Activated T-cell treated with anti-CD3 and anti-CD28 coated beads, Interleukin-2, amount 50 U/mL, for 72 hours (primary cell): Measurements from ENCODE around the gene CDC123. TPM values are rescaled to one million over a fixed set of nuclear protein-coding genes. Genes with fewer than 3 reads are reported as not detected.

ENCODE experiments used
- ATAC-seq, 2 donors: fragments of 150-1000 bp; cut with Tn5 transposase; replicated peaks in 1 of 2; 2 replicates each; pipeline ENCODE4 v1.10.0; 2021; ENCODE audit warnings: moderate library complexity in 2 of 2, mild to moderate bottlenecking in 1 of 2
- DNase-seq, 2 donors: peaks; one replicate each; pipeline ENCODE4 v3.0.0; 2021 to 2022; ENCODE audit warnings: mixed read lengths in 1 of 2
- H3K27ac Mint-ChIP-seq: one replicate; pipeline ENCODE4 v1.8.0; 2022; ENCODE audit warnings: mild to moderate bottlenecking, moderate library complexity, mixed read lengths
- H3K27me3 Mint-ChIP-seq: one replicate; pipeline ENCODE4 v1.8.0; 2022; ENCODE audit warnings: low read depth, mixed read lengths
- H3K36me3 Mint-ChIP-seq, 2 donors: one replicate each; pipeline ENCODE4 v1.8.0; 2022; ENCODE audit warnings: mixed read lengths in 2 of 2, mild to moderate bottlenecking in 1 of 2; ENCODE audit not compliant: insufficient read depth in 2 of 2
- H3K4me1 Mint-ChIP-seq: one replicate; pipeline ENCODE4 v1.8.0; 2022; ENCODE audit warnings: low read depth, mixed read lengths
- H3K4me3 Mint-ChIP-seq, 2 donors: one replicate each; pipeline ENCODE4 v1.8.0; 2022; ENCODE audit warnings: mild to moderate bottlenecking in 2 of 2, mixed read lengths in 2 of 2, moderate library complexity in 2 of 2
- H3K9me3 Mint-ChIP-seq, 2 donors: one replicate each; pipeline ENCODE4 v1.8.0; 2022; ENCODE audit warnings: mixed read lengths in 2 of 2
- total RNA-seq, 2 donors: library from RNA; stranded (reverse); gene quantifications; one replicate each; pipeline ENCODE4 v1.2.3, GENCODE V29; 2022

Gene CDC123
- total RNA-seq, 2 donors from 2014 or later, result 84.6 to 85.4 TPM

DNA sequence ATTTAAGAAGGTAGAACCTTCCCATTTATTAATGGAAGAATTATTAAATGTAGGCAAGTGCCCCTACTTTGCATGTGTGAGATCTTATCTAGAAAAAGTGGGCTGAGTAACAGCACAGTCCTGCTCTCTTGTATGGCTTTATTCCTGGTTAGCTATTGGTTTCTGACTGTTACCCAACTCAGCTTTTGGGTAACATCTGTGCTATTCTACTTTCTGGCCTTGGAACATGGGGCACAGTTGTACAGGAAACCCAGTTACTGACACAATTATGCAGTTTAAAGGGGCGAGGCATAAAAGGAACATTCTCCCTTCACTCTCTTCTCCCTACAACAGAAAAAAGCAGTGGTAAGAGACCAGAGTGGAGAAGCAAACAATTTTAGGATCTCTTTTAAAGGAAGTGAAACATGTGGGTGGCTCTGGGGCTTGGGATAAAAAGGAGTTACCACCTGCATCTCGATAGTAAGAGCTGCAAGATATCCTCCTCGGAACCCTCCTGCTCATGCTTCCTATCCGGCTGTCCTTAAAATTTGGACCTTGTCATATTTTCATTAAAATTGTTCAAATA is 16.3 kb upstream of the CDC123 start:
- H3K9me3 Mint-ChIP-seq, result no peaks in the 10 kb centered on the region
- H3K4me3 Mint-ChIP-seq, result no peak overlapping the region
- ATAC-seq (no peak), DNase-seq (no peak)
- H3K36me3 Mint-ChIP-seq, result peaks cover 4 to 16% of the 10 kb centered on the region in 2 donors
- H3K4me1 Mint-ChIP-seq, result peaks cover 19% of the 10 kb centered on the region
- H3K27me3 Mint-ChIP-seq, result no peaks in the 10 kb centered on the region
- H3K27ac Mint-ChIP-seq, result peak overlapping the region; percentile 56

DNA sequence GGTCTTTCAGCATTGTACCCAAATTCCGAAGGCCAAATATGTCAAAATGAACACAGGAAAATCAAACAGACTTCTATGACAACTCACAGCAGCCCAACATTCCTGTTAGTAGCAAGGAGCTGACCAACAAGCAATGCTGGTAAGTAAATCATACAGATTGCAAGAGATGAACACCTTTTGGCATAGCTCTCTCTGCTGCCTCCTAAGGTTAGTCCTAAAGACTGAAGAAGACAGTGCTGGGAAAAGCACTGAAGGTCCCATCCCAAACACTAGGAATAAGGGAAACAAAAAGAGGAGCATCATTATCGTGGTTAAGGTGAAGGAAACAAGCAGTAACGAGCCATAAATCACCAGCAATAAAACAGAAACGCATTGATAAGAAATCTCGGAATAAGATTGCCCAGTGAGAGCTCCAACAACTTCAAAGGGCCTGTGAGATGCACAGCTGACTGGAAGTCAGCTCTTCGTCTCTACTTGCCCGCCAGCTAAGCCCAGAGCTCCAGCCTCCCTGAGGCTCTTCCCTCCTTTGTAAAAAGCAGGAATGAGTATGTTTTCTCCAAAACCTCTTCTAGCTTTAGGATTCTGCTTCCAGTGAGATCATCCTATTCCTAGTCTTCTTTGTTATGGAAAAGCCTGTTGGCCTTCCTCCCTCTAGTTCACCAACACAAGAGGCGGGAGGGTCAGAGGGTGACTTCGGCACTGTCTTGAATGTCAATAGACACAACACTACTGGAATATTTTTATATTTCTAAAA is 15.6 kb upstream of the CDC123 start:
- Mint-ChIP-seq H3K4me3 (no peak overlapping the region), H3K9me3 (no peaks in the 10 kb centered on the region), H3K27ac (peak overlapping the region; percentile 87), H3K36me3 (peaks cover 6 to 20% of the 10 kb centered on the region in 2 donors), H3K27me3 (no peaks in the 10 kb centered on the region), H3K4me1 (peaks cover 21% of the 10 kb centered on the region)
- ATAC-seq (no peak), DNase-seq (no peak)

DNA sequence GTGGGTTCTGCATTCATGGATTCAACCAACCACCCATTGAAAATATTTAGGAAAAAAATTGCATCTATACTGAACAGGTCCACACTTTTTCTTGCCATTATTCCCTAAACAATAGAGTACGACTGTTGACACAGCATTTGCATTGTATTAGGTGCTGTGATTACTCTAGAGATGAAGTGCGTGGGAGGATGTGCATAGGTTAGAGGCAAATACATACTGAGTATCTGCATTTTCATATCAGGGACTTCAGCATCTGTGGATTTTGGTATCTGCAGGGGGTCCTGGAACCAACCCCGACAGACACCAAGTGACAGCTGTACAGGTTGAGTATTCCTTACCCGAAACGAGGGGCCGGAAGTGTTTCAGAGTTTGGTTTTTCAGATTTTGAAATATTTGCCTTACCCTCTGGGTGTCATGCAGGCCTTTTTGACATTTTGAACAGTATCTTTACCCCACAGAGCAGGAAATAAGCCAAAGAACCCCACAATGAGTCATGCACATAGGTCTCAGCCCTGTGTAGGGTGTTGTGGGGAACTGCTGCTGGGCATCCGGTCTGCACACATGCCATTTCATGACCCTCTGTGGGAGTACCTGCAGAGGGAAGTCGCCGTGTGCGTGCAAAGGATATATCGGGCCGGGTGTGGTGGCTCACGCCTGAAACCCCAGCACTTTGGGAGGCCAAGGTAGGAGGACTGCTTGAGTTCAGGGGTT is 14.8 kb upstream of the CDC123 start:
- Mint-ChIP-seq H3K36me3 (peaks cover 6 to 21% of the 10 kb centered on the region in 2 donors), H3K9me3 (no peaks in the 10 kb centered on the region), H3K4me1 (peaks cover 29% of the 10 kb centered on the region), H3K4me3 (peak overlapping the region in 1 of 2 donors; percentile 73), H3K27me3 (no peaks in the 10 kb centered on the region), H3K27ac (peak overlapping the region; percentile 87)
- ATAC-seq (peak; percentile 99), DNase-seq (peak; percentile 74 to 76)

DNA sequence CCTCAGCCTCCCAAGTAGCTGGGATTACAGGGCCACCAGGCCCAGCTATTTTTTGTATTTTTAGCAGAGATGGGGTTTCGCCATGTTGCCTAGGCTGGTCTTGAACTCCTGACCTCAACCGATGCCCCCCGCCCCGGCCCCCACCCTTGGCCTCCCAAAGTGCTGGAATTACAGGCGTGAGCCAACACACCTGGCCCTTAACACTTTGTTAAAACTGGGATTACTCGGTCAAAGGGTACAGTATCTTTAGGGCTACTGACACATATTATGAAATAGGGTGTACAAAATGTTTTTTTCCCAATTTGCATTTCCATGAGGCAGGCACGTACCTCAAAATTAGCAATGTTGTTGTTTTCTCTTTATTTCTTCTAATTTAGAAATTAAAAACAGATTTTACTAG is 11.8 kb upstream of the CDC123 start:
- no peak for DNase-seq
- H3K4me3 Mint-ChIP-seq, result no peak overlapping the region
- peaks cover 12 to 25% of the 10 kb centered on the region in 2 donors for H3K36me3 Mint-ChIP-seq
- ATAC-seq, result no peak
- no peaks in the 10 kb centered on the region for H3K27me3 Mint-ChIP-seq
- no peak overlapping the region for H3K27ac Mint-ChIP-seq
- no peaks in the 10 kb centered on the region for H3K9me3 Mint-ChIP-seq
- peaks cover 51% of the 10 kb centered on the region for H3K4me1 Mint-ChIP-seq

DNA sequence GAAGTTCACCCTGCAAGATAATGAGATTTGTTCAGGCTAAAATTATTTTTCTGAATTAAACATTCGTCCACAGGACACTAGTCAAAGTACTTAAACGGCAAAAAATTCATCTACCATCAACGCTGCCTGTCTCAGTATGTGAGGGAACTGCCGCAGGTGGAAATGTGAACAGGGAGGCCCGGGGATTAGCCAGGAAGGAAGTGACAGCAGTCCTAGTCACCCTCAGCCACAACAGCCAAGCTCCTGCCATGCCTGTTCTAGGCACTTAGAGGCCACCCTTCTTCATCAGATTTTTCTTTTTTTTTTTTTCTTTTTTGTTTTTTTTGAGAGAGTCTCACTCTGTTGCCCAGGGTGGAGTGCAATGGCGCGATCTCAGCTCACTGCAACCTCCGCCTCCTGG is 9.7 kb upstream of the CDC123 start:
- DNase-seq (peak; percentile 23 to 28), ATAC-seq (peak; percentile 40 to 58)
- Mint-ChIP-seq H3K4me3 (peak overlapping the region; percentile 31 to 62), H3K27ac (peak overlapping the region; percentile 78), H3K9me3 (no peaks in the 10 kb centered on the region), H3K4me1 (peaks cover 51% of the 10 kb centered on the region), H3K36me3 (peaks cover 10 to 24% of the 10 kb centered on the region in 2 donors), H3K27me3 (no peaks in the 10 kb centered on the region)

DNA sequence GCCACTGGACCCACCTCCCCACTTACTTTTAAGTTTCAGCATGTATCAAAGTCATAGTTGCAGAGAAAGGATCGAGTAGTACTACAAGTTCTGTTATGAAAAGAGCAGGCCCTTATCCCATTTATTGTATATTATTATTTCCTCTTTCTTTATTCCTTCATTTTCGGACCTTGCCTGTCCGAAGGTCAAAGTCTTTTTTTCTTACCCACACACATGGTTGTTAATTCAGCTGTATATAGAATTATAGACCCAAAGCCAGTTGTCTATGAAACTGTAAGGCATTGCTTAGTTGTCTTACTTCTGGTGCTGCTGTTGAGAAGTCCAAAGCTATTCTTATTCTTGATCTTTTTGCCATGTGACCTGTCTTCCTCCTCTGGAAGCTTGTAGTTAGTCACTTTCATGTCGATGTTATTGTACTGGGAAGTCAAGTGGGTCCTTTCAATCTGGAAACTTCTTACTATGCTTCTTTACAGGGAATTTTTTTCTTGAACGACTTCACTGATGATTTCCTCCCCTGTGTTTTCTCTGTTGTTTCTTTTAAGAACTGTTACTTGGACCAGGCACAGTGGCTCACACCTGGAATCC is 8.6 kb upstream of the CDC123 start:
- Mint-ChIP-seq H3K36me3 (peaks cover 9 to 20% of the 10 kb centered on the region in 2 donors), H3K4me1 (peaks cover 53% of the 10 kb centered on the region), H3K4me3 (no peak overlapping the region), H3K27ac (peak overlapping the region; percentile 78), H3K9me3 (no peaks in the 10 kb centered on the region), H3K27me3 (no peaks in the 10 kb centered on the region)
- DNase-seq (no peak), ATAC-seq (no peak)

DNA sequence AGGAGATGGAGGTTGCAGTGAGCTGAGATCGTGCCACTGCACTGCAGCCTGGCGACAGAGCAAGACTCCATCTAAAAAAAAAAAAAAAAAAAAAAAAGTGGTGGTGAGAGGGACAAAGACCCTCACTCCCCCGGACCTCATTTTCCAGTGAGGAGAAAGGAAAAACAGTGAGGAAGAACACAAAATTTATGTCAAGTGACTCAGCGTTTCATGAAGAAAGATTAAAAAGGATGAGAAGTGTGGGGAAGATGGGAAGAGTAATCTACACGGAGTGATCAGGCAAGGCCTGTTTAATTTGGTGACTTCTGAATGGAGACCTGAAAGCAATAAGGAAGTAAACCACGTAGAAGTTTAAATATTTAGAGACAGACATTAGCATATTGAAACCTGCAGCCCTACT is 7.3 kb upstream of the CDC123 start:
- DNase-seq, result no peak
- Mint-ChIP-seq H3K27me3 (no peaks in the 10 kb centered on the region), H3K4me1 (peaks cover 61% of the 10 kb centered on the region), H3K4me3 (no peak overlapping the region), H3K27ac (no peak overlapping the region), H3K9me3 (no peaks in the 10 kb centered on the region), H3K36me3 (peaks cover 8 to 19% of the 10 kb centered on the region in 2 donors)
- ATAC-seq, result no peak

DNA sequence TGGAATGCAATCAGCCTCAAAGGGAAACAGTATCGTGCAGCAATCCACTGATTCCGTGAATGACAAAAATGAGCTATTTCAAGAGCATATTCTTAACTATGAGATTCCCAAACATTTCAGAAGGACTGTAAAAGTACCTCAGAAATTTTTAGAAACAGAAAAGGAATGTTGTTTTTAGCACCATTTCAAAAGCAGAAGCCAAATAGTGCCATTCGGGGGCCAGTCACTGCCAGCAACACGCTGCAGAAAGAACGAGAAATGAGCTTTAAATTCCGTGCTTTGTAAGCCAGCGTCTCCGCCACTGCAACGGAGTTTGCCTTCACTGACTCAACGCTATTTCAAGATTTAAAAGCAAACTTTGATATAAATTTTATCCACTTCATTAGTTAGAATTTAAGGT is 6.6 kb upstream of the CDC123 start:
- Mint-ChIP-seq H3K9me3 (no peaks in the 10 kb centered on the region), H3K4me3 (no peak overlapping the region), H3K4me1 (peaks cover 69% of the 10 kb centered on the region), H3K27me3 (no peaks in the 10 kb centered on the region), H3K27ac (no peak overlapping the region), H3K36me3 (peaks cover 8 to 22% of the 10 kb centered on the region in 2 donors)
- DNase-seq (no peak), ATAC-seq (no peak)

DNA sequence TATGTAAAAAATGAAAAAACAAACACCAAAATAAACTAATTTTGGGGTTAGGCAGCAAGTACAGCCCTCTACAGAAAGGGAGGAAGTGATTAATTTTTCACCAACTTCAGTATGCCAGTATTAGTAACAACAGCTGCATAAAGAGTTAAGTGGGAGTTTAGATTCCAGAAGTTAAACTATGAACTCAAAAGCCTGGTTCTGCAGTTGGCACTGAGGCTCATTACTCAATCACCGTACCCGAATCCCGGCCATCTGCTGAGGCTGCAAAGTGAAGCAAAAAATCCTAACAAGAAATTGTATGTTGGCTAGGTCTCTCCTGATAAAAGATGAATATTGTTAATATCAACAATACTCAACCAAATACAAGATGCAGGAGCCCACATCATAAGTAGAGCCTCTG is 4.3 kb upstream of the CDC123 start:
- no peak for DNase-seq
- H3K4me3 Mint-ChIP-seq, result peak overlapping the region in 1 of 2 donors; percentile 54
- H3K4me1 Mint-ChIP-seq, result peaks cover 66% of the 10 kb centered on the region
- H3K27me3 Mint-ChIP-seq, result no peaks in the 10 kb centered on the region
- no peak for ATAC-seq
- peaks cover 19 to 23% of the 10 kb centered on the region in 2 donors for H3K36me3 Mint-ChIP-seq
- H3K9me3 Mint-ChIP-seq, result no peaks in the 10 kb centered on the region
- H3K27ac Mint-ChIP-seq, result peak overlapping the region; percentile 86

DNA sequence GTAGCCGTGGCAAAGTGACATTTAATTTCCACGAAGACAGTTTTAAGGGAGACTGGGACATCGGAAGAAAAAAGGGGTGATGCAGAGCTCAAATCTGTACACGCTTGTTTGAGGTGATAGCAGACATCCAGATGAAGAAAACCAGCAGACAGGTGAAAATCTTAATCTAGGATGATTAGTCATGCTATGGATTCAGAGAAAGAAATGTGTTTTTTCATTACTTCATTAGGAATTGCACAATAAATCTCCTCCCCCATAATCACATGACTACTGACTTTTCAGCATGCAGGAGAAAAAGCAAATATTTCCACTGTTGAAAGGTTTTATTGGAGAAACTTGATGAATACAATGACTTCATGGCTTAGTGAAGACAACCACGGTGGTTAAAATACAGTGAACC is 2.8 kb upstream of the CDC123 start:
- no peak overlapping the region for H3K27ac Mint-ChIP-seq
- H3K4me1 Mint-ChIP-seq, result peaks cover 56% of the 10 kb centered on the region
- H3K4me3 Mint-ChIP-seq, result peak overlapping the region in 1 of 2 donors; percentile 2
- ATAC-seq (no peak), DNase-seq (no peak)
- no peaks in the 10 kb centered on the region for H3K27me3 Mint-ChIP-seq
- peaks cover 13 to 20% of the 10 kb centered on the region in 2 donors for H3K36me3 Mint-ChIP-seq
- H3K9me3 Mint-ChIP-seq, result no peaks in the 10 kb centered on the region

DNA sequence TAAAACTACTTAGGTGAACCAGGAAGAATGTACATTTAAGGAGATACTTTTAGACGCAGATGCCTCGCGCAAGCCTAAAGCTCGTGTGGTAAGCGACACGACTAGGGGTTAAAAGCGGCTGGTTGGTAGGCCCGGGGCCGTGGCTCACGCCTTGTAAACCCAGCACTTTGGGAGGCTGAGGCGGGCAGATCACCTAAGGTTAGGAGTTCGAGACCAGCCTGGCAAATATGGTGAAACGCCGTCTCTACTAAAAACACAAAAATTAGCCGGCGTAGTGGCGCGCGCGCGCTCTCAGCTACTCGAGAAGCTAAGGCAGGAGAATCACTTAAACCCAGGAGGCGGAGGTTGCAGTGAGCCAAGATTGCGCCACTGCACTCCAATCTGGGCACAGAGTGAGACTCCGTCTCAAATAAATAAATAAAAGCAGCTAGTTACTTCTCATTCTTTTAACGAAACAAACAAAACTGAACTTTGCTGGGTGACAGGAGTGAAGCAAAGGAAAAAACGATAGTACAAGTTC is 1.2 kb upstream of the CDC123 start:
- ATAC-seq, result peak in 1 of 2 donors; percentile 14
- peak; percentile 43 to 51 for DNase-seq
- H3K27ac Mint-ChIP-seq, result peak overlapping the region; percentile 93
- no peaks in the 10 kb centered on the region for H3K9me3 Mint-ChIP-seq
- peak overlapping the region; percentile 91 to 99 for H3K4me3 Mint-ChIP-seq
- H3K36me3 Mint-ChIP-seq, result peaks cover 13 to 28% of the 10 kb centered on the region in 2 donors
- peaks cover 68% of the 10 kb centered on the region for H3K4me1 Mint-ChIP-seq
- H3K27me3 Mint-ChIP-seq, result no peaks in the 10 kb centered on the region

DNA sequence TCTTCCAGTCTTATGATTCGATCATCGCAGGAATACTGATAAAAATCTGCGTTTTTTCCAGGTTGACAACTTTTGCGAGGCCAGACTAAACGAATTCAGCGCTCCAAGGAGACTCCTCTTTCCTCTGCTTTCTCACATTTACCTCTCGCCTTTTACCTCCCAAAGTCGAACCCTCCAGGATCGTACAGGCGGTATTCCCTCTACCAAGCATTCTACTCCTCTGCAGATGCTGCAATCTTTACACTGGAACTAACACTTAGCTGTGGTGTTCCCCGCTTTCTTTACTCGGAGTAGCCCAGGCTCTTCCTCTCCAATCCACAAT is 746 bp upstream of the CDC123 start:
- ATAC-seq, result peak in 1 of 2 donors; percentile 1

More for the DNA sequence above, 746 bp upstream of the CDC123 start:
- Mint-ChIP-seq H3K36me3 (peaks cover 13 to 28% of the 10 kb centered on the region in 2 donors), H3K4me3 (peak overlapping the region; percentile 91 to 99), H3K9me3 (no peaks in the 10 kb centered on the region), H3K27me3 (no peaks in the 10 kb centered on the region), H3K27ac (peak overlapping the region; percentile 93), H3K4me1 (peaks cover 64% of the 10 kb centered on the region)
- no peak for DNase-seq
